Measurements from ENCODE around the gene SPTBN1. TPM values are rescaled to one million over a fixed set of nuclear protein-coding genes. Genes with fewer than 3 reads are reported as not detected.

Gene SPTBN1
- total and polyA plus RNA-seq, 5 experiments from 2014 or later, result 15.9 to 190 (median 80.4) TPM

GRCh38 chr2:54666634-54667265 is 210.6 kb downstream of the SPTBN1 start:
- peaks cover 15 to 93% (median 29%) of the 10 kb centered on the region in 3 donors for H3K36me3 Mint-ChIP-seq
- peaks cover 5 to 10% (median 9%) of the 10 kb centered on the region in 4 donors for H3K4me1 Mint-ChIP-seq
- peak overlapping the region in 8 of 10 donors; percentile 31 to 84 (median 74) for H3K27ac Mint-ChIP-seq
- no peaks in the 10 kb centered on the region for H3K27me3 Mint-ChIP-seq
- POLR2A ChIA-PET, result no interaction called here
- no peaks in the 10 kb centered on the region for H3K9me3 Mint-ChIP-seq
- no peak overlapping the region for H3K4me3 Mint-ChIP-seq
- DNase-seq, result no peak
- ATAC-seq, result no peak

- H3K27me3 Mint-ChIP-seq, result no peaks in the 10 kb centered on the region
- H3K27ac Mint-ChIP-seq, result peak overlapping the region in 6 of 10 donors; percentile 29 to 79 (median 57)
- peaks cover 7 to 10% (median 10%) of the 10 kb centered on the region in 4 donors for H3K4me1 Mint-ChIP-seq
- POLR2A ChIA-PET, result no interaction called here
- H3K4me3 Mint-ChIP-seq, result no peak overlapping the region
- DNase-seq (no peak), ATAC-seq (no peak)
- H3K36me3 Mint-ChIP-seq, result peaks cover 15 to 88% (median 29%) of the 10 kb centered on the region in 3 donors
- H3K9me3 Mint-ChIP-seq, result no peaks in the 10 kb centered on the region
Measured at GRCh38 chr2:54667266-54667639, 211.1 kb downstream of the SPTBN1 start.

- peaks cover 15 to 80% (median 27%) of the 10 kb centered on the region in 3 donors for H3K36me3 Mint-ChIP-seq
- H3K4me1 Mint-ChIP-seq, result peaks cover 10 to 18% (median 13%) of the 10 kb centered on the region in 4 donors
- no peak for ATAC-seq
Measured at GRCh38 chr2:54667726-54668650, 211.9 kb downstream of the SPTBN1 start.

DNA sequence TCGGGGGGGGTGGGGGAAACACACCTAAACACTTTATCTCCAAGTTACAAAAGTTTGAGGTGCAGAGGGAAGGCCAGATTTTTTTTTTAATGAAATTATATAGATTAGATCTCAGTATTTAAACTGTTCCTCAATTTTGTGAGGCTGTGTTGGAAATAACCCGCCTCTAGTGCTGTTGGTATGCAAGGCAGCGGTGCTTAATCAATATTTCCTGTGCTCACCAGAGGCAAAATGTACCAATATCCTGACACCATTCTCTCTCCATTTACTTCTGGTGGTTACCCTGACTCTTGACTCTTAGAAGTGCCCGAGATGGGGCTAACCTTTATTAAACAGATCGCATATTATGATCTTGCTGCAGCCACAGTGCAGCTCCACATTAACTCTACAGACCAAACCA is 212.6 kb downstream of the SPTBN1 start:
- Mint-ChIP-seq H3K27ac (peak overlapping the region in 3 of 10 donors; percentile 35 to 71 (median 43)), H3K4me3 (no peak overlapping the region), H3K27me3 (no peaks in the 10 kb centered on the region), H3K4me1 (peaks cover 12 to 24% (median 19%) of the 10 kb centered on the region in 4 donors), H3K9me3 (no peaks in the 10 kb centered on the region), H3K36me3 (peaks cover 15 to 73% (median 26%) of the 10 kb centered on the region in 3 donors)
- DNase-seq (no peak), ATAC-seq (no peak)
- POLR2A ChIA-PET, result no interaction called here

More at GRCh38 chr2:54667726-54668650, 211.9 kb downstream of the SPTBN1 start:
- H3K9me3 Mint-ChIP-seq, result no peaks in the 10 kb centered on the region
- H3K27me3 Mint-ChIP-seq, result no peaks in the 10 kb centered on the region
- H3K4me3 Mint-ChIP-seq, result no peak overlapping the region
- H3K27ac Mint-ChIP-seq, result peak overlapping the region in 9 of 10 donors; percentile 29 to 79 (median 62)
- POLR2A ChIA-PET, result no interaction called here
- no peak for DNase-seq

- peak overlapping the region in 5 of 10 donors; percentile 0 to 27 (median 11) for H3K27ac Mint-ChIP-seq
Measured at GRCh38 chr2:54669677-54670484, 213.8 kb downstream of the SPTBN1 start.

GRCh38 chr2:54670485-54671009 is 214.4 kb downstream of the SPTBN1 start:
- no peak for DNase-seq
- H3K27me3 Mint-ChIP-seq, result no peaks in the 10 kb centered on the region
- peaks cover 10 to 26% (median 20%) of the 10 kb centered on the region in 4 donors for H3K4me1 Mint-ChIP-seq
- no peak overlapping the region for H3K4me3 Mint-ChIP-seq
- H3K36me3 Mint-ChIP-seq, result peaks cover 9 to 55% (median 13%) of the 10 kb centered on the region in 3 donors
- no peak for ATAC-seq
- POLR2A ChIA-PET, result no interaction called here
- H3K27ac Mint-ChIP-seq, result peak overlapping the region in 7 of 10 donors; percentile 0 to 63 (median 12)
- no peaks in the 10 kb centered on the region for H3K9me3 Mint-ChIP-seq

More at GRCh38 chr2:54669677-54670484, 213.8 kb downstream of the SPTBN1 start:
- POLR2A ChIA-PET, result no interaction called here
- H3K36me3 Mint-ChIP-seq, result peaks cover 9 to 61% (median 20%) of the 10 kb centered on the region in 3 donors
- no peaks in the 10 kb centered on the region for H3K9me3 Mint-ChIP-seq
- ATAC-seq (no peak), DNase-seq (no peak)
- no peaks in the 10 kb centered on the region for H3K27me3 Mint-ChIP-seq
- no peak overlapping the region for H3K4me3 Mint-ChIP-seq
- peaks cover 11 to 30% (median 25%) of the 10 kb centered on the region in 4 donors for H3K4me1 Mint-ChIP-seq

GRCh38 chr2:54671010-54671409 is 214.9 kb downstream of the SPTBN1 start:
- H3K36me3 Mint-ChIP-seq, result peaks cover 9 to 50% (median 12%) of the 10 kb centered on the region in 3 donors
- POLR2A ChIA-PET, result no interaction called here
- H3K4me3 Mint-ChIP-seq, result no peak overlapping the region
- H3K9me3 Mint-ChIP-seq, result no peaks in the 10 kb centered on the region
- peaks cover 9 to 25% (median 18%) of the 10 kb centered on the region in 4 donors for H3K4me1 Mint-ChIP-seq
- peak overlapping the region in 2 of 10 donors; percentile 40 to 57 for H3K27ac Mint-ChIP-seq
- H3K27me3 Mint-ChIP-seq, result peaks cover 0 to under 1% (median 0%) of the 10 kb centered on the region in 5 donors
- DNase-seq (no peak), ATAC-seq (no peak)

DNA sequence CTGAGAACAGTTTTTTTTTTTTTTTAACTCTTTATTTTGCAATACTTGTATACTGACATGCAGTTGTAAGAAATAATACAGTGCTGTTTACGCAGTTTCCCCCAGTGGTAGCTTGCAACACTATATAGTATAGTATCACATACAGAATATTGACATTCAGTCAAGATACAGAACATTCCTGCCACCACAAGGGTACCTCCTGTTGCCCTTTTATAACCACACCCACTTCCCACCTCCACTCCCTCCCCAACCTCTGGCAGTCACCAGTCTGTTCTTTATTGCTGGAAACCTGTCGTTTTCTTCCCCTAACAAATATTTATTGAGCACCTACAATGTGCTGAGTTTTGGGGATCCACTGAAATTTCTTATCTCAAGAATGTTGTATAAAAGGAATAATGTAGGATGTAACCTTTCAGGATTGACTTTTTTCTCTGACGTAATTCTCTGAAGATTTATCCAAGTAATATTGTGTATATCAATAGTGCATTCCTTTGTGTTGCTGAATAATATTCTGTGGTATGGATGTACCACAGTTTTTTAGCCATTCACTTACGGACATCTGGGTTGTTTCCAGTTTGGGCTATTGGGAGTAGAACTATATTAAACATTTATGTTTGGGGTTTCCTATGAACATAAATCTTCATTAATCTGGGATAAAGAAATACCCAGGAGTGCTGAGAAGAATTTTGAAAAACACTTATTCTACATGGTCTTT is 215.9 kb downstream of the SPTBN1 start:
- no peak for DNase-seq
- Mint-ChIP-seq H3K27me3 (peaks cover 0 to 11% (median 0%) of the 10 kb centered on the region in 5 donors), H3K9me3 (no peaks in the 10 kb centered on the region), H3K27ac (peak overlapping the region in 2 of 10 donors; percentile 33 to 39), H3K4me1 (peaks cover 9 to 21% (median 18%) of the 10 kb centered on the region in 4 donors), H3K4me3 (no peak overlapping the region), H3K36me3 (peaks cover 9 to 40% (median 9%) of the 10 kb centered on the region in 3 donors)
- POLR2A ChIA-PET, result interaction anchor here (0.5 kb wide), 1 partner anchor 47 kb away, joined by 4 read pairs; no protein-coding TSS in a partner anchor
- ATAC-seq, result no peak

- no peak for DNase-seq
- Mint-ChIP-seq H3K9me3 (no peaks in the 10 kb centered on the region), H3K4me1 (peaks cover 11 to 26% (median 18%) of the 10 kb centered on the region in 4 donors), H3K36me3 (peaks cover 6 to 32% (median 9%) of the 10 kb centered on the region in 3 donors), H3K4me3 (peak overlapping the region in 4 of 10 donors; percentile 20 to 57 (median 42)), H3K27ac (peak overlapping the region in 5 of 10 donors; percentile 31 to 68 (median 59)), H3K27me3 (peaks cover 0 to 19% (median 3%) of the 10 kb centered on the region in 5 donors)
- POLR2A ChIA-PET, result interaction anchor here (0.5 kb wide), 1 partner anchor 48 kb away, joined by 4 read pairs; no protein-coding TSS in a partner anchor
- ATAC-seq, result no peak
Measured at GRCh38 chr2:54672590-54673456, 216.7 kb downstream of the SPTBN1 start.

DNA sequence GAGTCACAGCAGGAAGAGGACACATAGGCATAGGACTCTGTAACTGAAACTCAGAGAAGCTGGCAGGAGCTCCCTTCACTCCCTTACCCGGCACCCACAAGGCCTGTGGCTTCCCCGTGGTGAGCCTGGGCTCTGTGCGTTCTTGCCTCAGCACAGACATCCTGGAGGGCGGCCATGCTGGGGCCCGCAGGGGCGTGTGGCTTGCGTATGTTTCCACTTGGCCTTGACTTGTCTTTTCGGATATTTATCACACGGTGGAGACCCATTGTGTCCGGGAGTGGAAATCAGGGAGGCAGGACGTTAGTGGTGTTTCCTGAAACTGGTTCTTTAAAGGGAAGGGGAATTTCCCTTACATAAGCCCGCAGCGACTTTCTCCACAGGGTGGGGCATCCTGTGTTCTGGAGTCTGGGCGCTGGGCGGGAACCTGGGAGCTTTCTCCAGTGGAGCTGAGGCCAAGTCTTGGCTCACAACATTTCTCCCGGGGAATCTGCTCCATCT is 217.4 kb downstream of the SPTBN1 start:
- Mint-ChIP-seq H3K9me3 (no peaks in the 10 kb centered on the region), H3K4me3 (peak overlapping the region in 7 of 10 donors; percentile 20 to 65 (median 49)), H3K27ac (peak overlapping the region in 7 of 10 donors; percentile 20 to 78 (median 68)), H3K27me3 (peaks cover 0 to 19% (median 3%) of the 10 kb centered on the region in 5 donors), H3K4me1 (peaks cover 9 to 26% (median 18%) of the 10 kb centered on the region in 4 donors), H3K36me3 (peaks cover 4 to 25% (median 9%) of the 10 kb centered on the region in 3 donors)
- peak in 5 of 10 donors; percentile 15 to 38 (median 28) for DNase-seq
- ATAC-seq, result peak; percentile 78 to 91
- POLR2A ChIA-PET, result no interaction called here
